Measurements from ENCODE around the gene MYZAP.

MYZAP gene

DNA sequence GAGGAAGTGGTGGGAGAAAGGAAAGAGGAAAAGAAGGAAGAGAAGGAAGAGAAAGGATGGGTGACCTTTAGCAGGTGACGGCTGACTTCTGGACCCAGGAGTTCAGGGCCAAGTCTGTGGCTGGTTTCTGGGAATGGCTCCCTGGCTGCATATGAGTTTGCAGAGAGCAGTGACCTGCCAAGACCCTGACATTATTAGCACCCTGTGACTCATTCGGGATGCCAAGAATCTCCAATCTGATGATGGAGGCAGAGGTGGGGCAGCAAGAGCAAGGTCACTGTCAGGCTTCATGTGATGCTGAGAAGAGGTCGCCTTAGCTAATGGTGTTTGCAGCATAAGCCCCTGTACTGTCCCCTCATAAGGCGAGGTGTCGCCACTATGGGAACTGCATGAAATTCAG is 42.6 kb downstream of the MYZAP start:
- Histone ChIP-seq H3K9ac (ENCODE audit: low read length) (no peak overlapping the region), H3K27ac (ENCODE audit: low read length, poor library complexity, severe bottlenecking) (no peak overlapping the region), H3K79me1 (replicated peaks; ENCODE audit: low read length, poor library complexity, severe bottlenecking) (no peaks in the 10 kb centered on the region), H3K14ac (ENCODE audit: low read length in 2 of 2) (no peak overlapping the region), H3K27me3 (ENCODE audit: control insufficient read depth in 1 of 2, insufficient read depth in 1 of 2, low read length in 2 of 2) (no peaks in the 10 kb centered on the region), H3K23ac (ENCODE audit: low read length in 2 of 2) (no peak overlapping the region), H3K4me2 (ENCODE audit: low read length, poor library complexity, severe bottlenecking) (no peak overlapping the region), H2AFZ (ENCODE audit: low read depth, low read length) (no peak overlapping the region), H2BK120ac (ENCODE audit: low read depth, low read length) (no peak overlapping the region), H2BK15ac (ENCODE audit: low read depth, poor library complexity, severe bottlenecking) (no peak overlapping the region), H3K18ac (ENCODE audit: low read depth in 1 of 2, low read length in 2 of 2) (no peak overlapping the region), H3K36me3 (ENCODE audit: control insufficient read depth in 1 of 2, insufficient read depth in 2 of 2, low read depth in 1 of 2, low read length in 2 of 2) (no peaks in the 10 kb centered on the region), H3K9me3 (ENCODE audit: control insufficient read depth, low read length) (no peaks in the 10 kb centered on the region), H4K91ac (ENCODE audit: low read length) (no peak overlapping the region), H3K4ac (ENCODE audit: low read depth in 1 of 2, low read length in 2 of 2) (no peak overlapping the region), H2BK5ac (ENCODE audit: low read depth, low read length, poor library complexity, severe bottlenecking) (no peak overlapping the region), H3K4me1 (ENCODE audit: control insufficient read depth, insufficient read depth, low read depth, low read length) (peaks cover 2% of the 10 kb centered on the region), H2AK5ac (ENCODE audit: low read length, severe bottlenecking) (no peak overlapping the region), H4K8ac (ENCODE audit: low read length) (no peak overlapping the region), H2BK12ac (ENCODE audit: low read length in 2 of 2) (no peak overlapping the region), H3K4me3 (ENCODE audit: insufficient read depth in 1 of 2, low read depth in 1 of 2, low read length in 2 of 2) (no peak overlapping the region)
- DNase-seq, result no peak
- 95% methylated on average over 5 of the region's 5 CpGs for WGBS

DNA sequence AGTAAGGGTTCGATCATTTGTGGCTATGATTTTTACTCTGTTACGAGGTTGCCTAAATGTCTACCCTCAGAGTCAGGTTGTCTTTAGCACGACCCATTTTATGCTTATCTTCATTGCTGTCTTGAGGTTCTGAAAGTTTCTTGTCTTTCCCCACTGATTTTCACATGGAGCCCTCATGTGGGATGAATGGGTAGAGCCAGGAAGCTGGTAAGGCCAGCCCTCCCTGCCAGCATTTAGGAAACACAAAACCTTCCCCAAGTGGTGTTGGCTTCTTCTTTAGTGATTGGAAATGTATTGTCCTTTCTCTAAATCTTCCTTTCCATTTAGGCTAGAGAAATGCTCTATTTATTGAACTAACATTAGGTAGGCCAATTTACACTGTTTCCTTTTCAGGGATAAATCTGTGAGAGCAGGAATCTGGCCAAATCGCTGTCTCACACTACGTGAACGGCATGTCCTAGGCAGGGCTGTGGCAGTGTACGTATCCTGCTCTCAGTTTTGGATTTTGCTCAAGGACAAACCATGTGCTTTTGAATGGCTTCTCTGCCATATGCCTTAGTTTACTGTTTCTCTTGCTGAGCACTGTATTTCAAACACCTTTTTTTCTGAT is 43.7 kb downstream of the MYZAP start:
- Histone ChIP-seq H3K27ac (ENCODE audit: low read length, poor library complexity, severe bottlenecking) (no peak overlapping the region), H2BK15ac (ENCODE audit: low read depth, poor library complexity, severe bottlenecking) (no peak overlapping the region), H2BK5ac (ENCODE audit: low read depth, low read length, poor library complexity, severe bottlenecking) (no peak overlapping the region), H3K4me2 (ENCODE audit: low read length, poor library complexity, severe bottlenecking) (no peak overlapping the region), H2AFZ (ENCODE audit: low read depth, low read length) (no peak overlapping the region), H3K23ac (ENCODE audit: low read length in 2 of 2) (no peak overlapping the region), H3K14ac (ENCODE audit: low read length in 2 of 2) (no peak overlapping the region), H3K9me3 (ENCODE audit: control insufficient read depth, low read length) (no peaks in the 10 kb centered on the region), H3K4me1 (ENCODE audit: control insufficient read depth, insufficient read depth, low read depth, low read length) (peaks cover 2% of the 10 kb centered on the region), H2AK5ac (ENCODE audit: low read length, severe bottlenecking) (no peak overlapping the region), H2BK120ac (ENCODE audit: low read depth, low read length) (no peak overlapping the region), H4K8ac (ENCODE audit: low read length) (no peak overlapping the region), H3K4me3 (ENCODE audit: insufficient read depth in 1 of 2, low read depth in 1 of 2, low read length in 2 of 2) (no peak overlapping the region), H3K36me3 (ENCODE audit: control insufficient read depth in 1 of 2, insufficient read depth in 2 of 2, low read depth in 1 of 2, low read length in 2 of 2) (no peaks in the 10 kb centered on the region), H3K27me3 (ENCODE audit: control insufficient read depth in 1 of 2, insufficient read depth in 1 of 2, low read length in 2 of 2) (no peaks in the 10 kb centered on the region), H3K79me1 (replicated peaks; ENCODE audit: low read length, poor library complexity, severe bottlenecking) (no peaks in the 10 kb centered on the region), H2BK12ac (ENCODE audit: low read length in 2 of 2) (no peak overlapping the region), H3K9ac (ENCODE audit: low read length) (no peak overlapping the region), H4K91ac (ENCODE audit: low read length) (no peak overlapping the region), H3K18ac (ENCODE audit: low read depth in 1 of 2, low read length in 2 of 2) (no peak overlapping the region), H3K4ac (ENCODE audit: low read depth in 1 of 2, low read length in 2 of 2) (no peak overlapping the region)
- DNase-seq, result no peak
- WGBS, result 84% methylated on average over 7 of the region's 7 CpGs

DNA sequence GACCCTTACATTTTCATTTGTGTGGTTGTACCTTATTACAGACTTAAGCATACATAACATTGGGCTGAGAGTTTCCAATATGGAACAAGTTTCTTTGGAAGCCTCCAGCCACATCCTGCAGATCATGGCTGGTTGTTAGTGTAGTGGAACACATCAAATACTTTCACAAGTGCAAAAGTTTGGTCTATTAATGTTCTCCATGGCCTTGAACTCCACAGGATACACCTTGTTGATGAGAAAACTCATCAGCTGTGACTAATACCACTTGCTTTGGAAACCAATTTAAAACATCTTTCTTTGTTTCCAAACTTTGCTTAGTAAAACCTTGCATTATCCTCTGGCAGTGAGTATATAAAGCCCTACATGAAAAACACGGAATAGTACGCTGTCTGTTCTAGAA is 46.1 kb downstream of the MYZAP start:
- no peak overlapping the region for H3K9ac ChIP-seq (ENCODE audit: low read length)
- H3K4me1 ChIP-seq (ENCODE audit: control insufficient read depth, insufficient read depth, low read depth, low read length), result peaks cover 2% of the 10 kb centered on the region
- no peaks in the 10 kb centered on the region for H3K9me3 ChIP-seq (ENCODE audit: control insufficient read depth, low read length)
- H3K79me1 ChIP-seq (replicated peaks; ENCODE audit: low read length, poor library complexity, severe bottlenecking), result no peaks in the 10 kb centered on the region
- no peak overlapping the region for H2BK12ac ChIP-seq (ENCODE audit: low read length in 2 of 2)
- no peak overlapping the region for H2BK5ac ChIP-seq (ENCODE audit: low read depth, low read length, poor library complexity, severe bottlenecking)
- no peak overlapping the region for H3K27ac ChIP-seq (ENCODE audit: low read length, poor library complexity, severe bottlenecking)
- H3K14ac ChIP-seq (ENCODE audit: low read length in 2 of 2), result no peak overlapping the region
- no peak overlapping the region for H4K8ac ChIP-seq (ENCODE audit: low read length)
- no peak overlapping the region for H2AK5ac ChIP-seq (ENCODE audit: low read length, severe bottlenecking)
- H2AFZ ChIP-seq (ENCODE audit: low read depth, low read length), result no peak overlapping the region
- WGBS, result 97% methylated on average over 2 of the region's 2 CpGs
- H3K36me3 ChIP-seq (ENCODE audit: control insufficient read depth in 1 of 2, insufficient read depth in 2 of 2, low read depth in 1 of 2, low read length in 2 of 2), result no peaks in the 10 kb centered on the region
- no peak overlapping the region for H3K23ac ChIP-seq (ENCODE audit: low read length in 2 of 2)
- no peak overlapping the region for H3K4me3 ChIP-seq (ENCODE audit: insufficient read depth in 1 of 2, low read depth in 1 of 2, low read length in 2 of 2)
- H3K4ac ChIP-seq (ENCODE audit: low read depth in 1 of 2, low read length in 2 of 2), result no peak overlapping the region
- H2BK15ac ChIP-seq (ENCODE audit: low read depth, poor library complexity, severe bottlenecking), result no peak overlapping the region
- no peak overlapping the region for H3K4me2 ChIP-seq (ENCODE audit: low read length, poor library complexity, severe bottlenecking)
- no peak overlapping the region for H2BK120ac ChIP-seq (ENCODE audit: low read depth, low read length)
- no peak overlapping the region for H4K91ac ChIP-seq (ENCODE audit: low read length)
- no peak for DNase-seq
- H3K18ac ChIP-seq (ENCODE audit: low read depth in 1 of 2, low read length in 2 of 2), result no peak overlapping the region
- no peaks in the 10 kb centered on the region for H3K27me3 ChIP-seq (ENCODE audit: control insufficient read depth in 1 of 2, insufficient read depth in 1 of 2, low read length in 2 of 2)

DNA sequence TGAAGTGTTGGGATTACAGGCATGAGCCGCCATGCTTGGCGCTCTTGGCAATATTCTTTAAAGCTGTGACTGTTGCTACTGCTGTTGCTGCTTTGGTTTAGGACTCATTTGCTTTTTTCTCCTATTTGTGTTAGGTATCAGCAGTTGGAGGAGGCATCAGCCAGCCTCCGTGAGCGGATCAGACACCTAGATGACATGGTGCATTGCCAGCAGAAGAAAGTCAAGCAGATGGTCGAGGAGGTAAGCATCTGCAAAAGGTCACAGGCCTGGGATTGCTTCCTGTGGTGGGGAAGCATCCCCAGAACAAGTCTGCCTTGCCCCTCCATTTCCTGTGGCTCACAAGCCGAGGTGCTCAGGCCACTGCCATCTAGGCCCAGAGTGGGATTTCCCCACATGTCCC is 47.6 kb downstream of the MYZAP start:
- H2AK5ac ChIP-seq (ENCODE audit: low read length, severe bottlenecking), result no peak overlapping the region
- no peak overlapping the region for H3K27ac ChIP-seq (ENCODE audit: low read length, poor library complexity, severe bottlenecking)
- DNase-seq, result no peak
- H3K27me3 ChIP-seq (ENCODE audit: control insufficient read depth in 1 of 2, insufficient read depth in 1 of 2, low read length in 2 of 2), result no peaks in the 10 kb centered on the region
- H3K18ac ChIP-seq (ENCODE audit: low read depth in 1 of 2, low read length in 2 of 2), result no peak overlapping the region
- H3K14ac ChIP-seq (ENCODE audit: low read length in 2 of 2), result no peak overlapping the region
- H3K36me3 ChIP-seq (ENCODE audit: control insufficient read depth in 1 of 2, insufficient read depth in 2 of 2, low read depth in 1 of 2, low read length in 2 of 2), result no peaks in the 10 kb centered on the region
- no peak overlapping the region for H2BK12ac ChIP-seq (ENCODE audit: low read length in 2 of 2)
- no peaks in the 10 kb centered on the region for H3K79me1 ChIP-seq (replicated peaks; ENCODE audit: low read length, poor library complexity, severe bottlenecking)
- no peaks in the 10 kb centered on the region for H3K9me3 ChIP-seq (ENCODE audit: control insufficient read depth, low read length)
- no peak overlapping the region for H3K9ac ChIP-seq (ENCODE audit: low read length)
- H3K4me2 ChIP-seq (ENCODE audit: low read length, poor library complexity, severe bottlenecking), result no peak overlapping the region
- H2BK5ac ChIP-seq (ENCODE audit: low read depth, low read length, poor library complexity, severe bottlenecking), result no peak overlapping the region
- H3K4me3 ChIP-seq (ENCODE audit: insufficient read depth in 1 of 2, low read depth in 1 of 2, low read length in 2 of 2), result no peak overlapping the region
- WGBS, result 91% methylated on average over 6 of the region's 6 CpGs
- no peak overlapping the region for H2BK15ac ChIP-seq (ENCODE audit: low read depth, poor library complexity, severe bottlenecking)
- H4K91ac ChIP-seq (ENCODE audit: low read length), result no peak overlapping the region
- H3K23ac ChIP-seq (ENCODE audit: low read length in 2 of 2), result no peak overlapping the region
- no peak overlapping the region for H2AFZ ChIP-seq (ENCODE audit: low read depth, low read length)
- no peak overlapping the region for H3K4ac ChIP-seq (ENCODE audit: low read depth in 1 of 2, low read length in 2 of 2)
- H4K8ac ChIP-seq (ENCODE audit: low read length), result no peak overlapping the region
- peaks cover 2% of the 10 kb centered on the region for H3K4me1 ChIP-seq (ENCODE audit: control insufficient read depth, insufficient read depth, low read depth, low read length)
- no peak overlapping the region for H2BK120ac ChIP-seq (ENCODE audit: low read depth, low read length)

All from mesenchymal stem cell (in vitro differentiated cells and primary cell).